ENCODE results near the gene WHRN. TPM values are rescaled to one million over a fixed set of nuclear protein-coding genes. Genes with fewer than 3 reads are reported as not detected.

The WHRN gene
- total RNA-seq, 2 donors from 2014 or later = 3.3 to 3.6 TPM

- H3K9me3 ChIP-seq = no peaks in the 10 kb centered on the region
- DNase-seq = no peak
- H3K36me3 ChIP-seq = no peaks in the 10 kb centered on the region
- H3K4me3 ChIP-seq = no peak overlapping the region
- TF ChIP-seq CTCF (IDR thresholded peaks at IDR 0.05) = no peak
- H3K9ac ChIP-seq (ENCODE audit: low read depth in 2 of 2, low read length in 2 of 2) = no peak overlapping the region
- no peaks in the 10 kb centered on the region for H3K27me3 ChIP-seq
- H3K27ac ChIP-seq = no peak overlapping the region
- intact Hi-C loops (cut with DNase I) = loop anchor here (5.0 to 10.0 kb wide), 3 partner anchors 77 to 604 kb away; no protein-coding TSS in a partner anchor
- H3K4me1 ChIP-seq = no peaks in the 10 kb centered on the region
These were observed 97.4 kb downstream of the WHRN start for GRCh38 chr9:114407889-114408288.

GRCh38 chr9:114406441-114406840 is 98.8 kb downstream of the WHRN start:
- H3K9ac ChIP-seq (ENCODE audit: low read depth in 2 of 2, low read length in 2 of 2) = no peak overlapping the region
- no peak for DNase-seq
- no peaks in the 10 kb centered on the region for H3K4me1 ChIP-seq
- no peaks in the 10 kb centered on the region for H3K36me3 ChIP-seq
- no peaks in the 10 kb centered on the region for H3K27me3 ChIP-seq
- no peak for TF ChIP-seq CTCF (IDR thresholded peaks at IDR 0.05)
- no peak overlapping the region for H3K4me3 ChIP-seq
- no peaks in the 10 kb centered on the region for H3K9me3 ChIP-seq
- H3K27ac ChIP-seq = no peak overlapping the region
- intact Hi-C loops (cut with DNase I) = loop anchor here (5.0 to 10.0 kb wide), 3 partner anchors 78 to 606 kb away; no protein-coding TSS in a partner anchor

- no peaks in the 10 kb centered on the region for H3K27me3 ChIP-seq
- intact Hi-C loops (cut with DNase I) = loop anchor here (2.0 to 10.0 kb wide), 4 partner anchors 79 to 607 kb away; no protein-coding TSS in a partner anchor
- H3K4me3 ChIP-seq = no peak overlapping the region
- H3K9ac ChIP-seq (ENCODE audit: low read depth in 2 of 2, low read length in 2 of 2) = no peak overlapping the region
- H3K9me3 ChIP-seq = no peaks in the 10 kb centered on the region
- H3K27ac ChIP-seq = no peak overlapping the region
- no peaks in the 10 kb centered on the region for H3K36me3 ChIP-seq
- H3K4me1 ChIP-seq = no peaks in the 10 kb centered on the region
- DNase-seq = peak; percentile 82
- TF ChIP-seq CTCF (IDR thresholded peaks at IDR 0.05) = peak; percentile 80
These were observed 99.8 kb downstream of the WHRN start for GRCh38 chr9:114405294-114406034.

GRCh38 chr9:114404531-114404930 is 100.7 kb downstream of the WHRN start:
- TF ChIP-seq CTCF (IDR thresholded peaks at IDR 0.05) = no peak
- no peaks in the 10 kb centered on the region for H3K9me3 ChIP-seq
- DNase-seq = no peak
- no peaks in the 10 kb centered on the region for H3K4me1 ChIP-seq
- intact Hi-C loops (cut with DNase I) = loop anchor here (2.0 to 10.0 kb wide), 3 partner anchors 80 to 250 kb away; no protein-coding TSS in a partner anchor
- no peak overlapping the region for H3K4me3 ChIP-seq
- no peak overlapping the region for H3K9ac ChIP-seq (ENCODE audit: low read depth in 2 of 2, low read length in 2 of 2)
- no peaks in the 10 kb centered on the region for H3K27me3 ChIP-seq
- no peaks in the 10 kb centered on the region for H3K36me3 ChIP-seq
- H3K27ac ChIP-seq = no peak overlapping the region

GRCh38 chr9:114403153-114403756 is 102.0 kb downstream of the WHRN start:
- no peak overlapping the region for H3K9ac ChIP-seq (ENCODE audit: low read depth in 2 of 2, low read length in 2 of 2)
- H3K27ac ChIP-seq = no peak overlapping the region
- no peak for TF ChIP-seq CTCF (IDR thresholded peaks at IDR 0.05)
- H3K36me3 ChIP-seq = no peaks in the 10 kb centered on the region
- intact Hi-C loops (cut with DNase I) = loop anchor here (10.0 kb wide), 2 partner anchors 82 to 192 kb away; no protein-coding TSS in a partner anchor
- no peaks in the 10 kb centered on the region for H3K27me3 ChIP-seq
- DNase-seq = no peak
- H3K9me3 ChIP-seq = no peaks in the 10 kb centered on the region
- H3K4me3 ChIP-seq = no peak overlapping the region
- H3K4me1 ChIP-seq = no peaks in the 10 kb centered on the region

All from colonic mucosa (tissue), 4 donors.